CD4-positive, alpha-beta T cell treated with Interleukin-6 for 4 hours (primary cell): Measurements from ENCODE around the gene ARID1B.
"Not testable (repeated sequence)": the region's sequence is repeated elsewhere in the genome, so short reads cannot be mapped to it uniquely, and the experiment has no call there.

ENCODE experiments used
- DNase-seq: peaks from one replicate; pipeline ENCODE4 v3.0.0-alpha.2; 2020; ENCODE audit warnings: mixed read lengths

Gene ARID1B

DNA sequence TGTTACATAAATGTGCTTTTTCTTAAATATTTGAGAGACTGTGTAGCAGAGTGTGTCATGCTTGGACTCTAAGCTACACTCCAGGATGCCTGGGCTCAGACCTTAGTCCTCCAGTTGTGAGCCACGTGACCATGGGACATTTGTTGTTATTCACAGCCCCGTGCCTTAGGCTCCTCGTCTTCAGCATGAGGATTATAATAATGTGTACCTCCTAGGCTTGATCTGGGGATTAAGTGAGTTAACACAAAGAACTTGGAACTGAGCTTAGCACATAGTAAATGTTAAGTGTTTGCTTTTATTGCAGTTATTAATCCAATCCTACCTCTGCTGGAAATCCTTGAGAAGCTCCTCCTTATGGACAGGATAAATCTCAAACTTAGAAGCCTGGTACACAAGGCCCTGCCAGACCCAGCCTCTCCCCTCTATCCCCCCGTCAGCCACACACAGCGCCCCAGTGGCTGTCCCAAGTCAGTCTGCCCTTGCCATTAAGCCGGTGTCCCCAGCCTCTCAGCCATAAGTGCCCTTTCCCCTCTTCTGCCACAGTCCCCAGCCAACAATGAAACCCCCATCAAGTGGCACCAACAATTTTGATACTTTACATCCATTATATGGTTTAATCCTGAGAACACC is 368.6 kb downstream of the ARID1B start:
- DNase-seq = no peak

DNA sequence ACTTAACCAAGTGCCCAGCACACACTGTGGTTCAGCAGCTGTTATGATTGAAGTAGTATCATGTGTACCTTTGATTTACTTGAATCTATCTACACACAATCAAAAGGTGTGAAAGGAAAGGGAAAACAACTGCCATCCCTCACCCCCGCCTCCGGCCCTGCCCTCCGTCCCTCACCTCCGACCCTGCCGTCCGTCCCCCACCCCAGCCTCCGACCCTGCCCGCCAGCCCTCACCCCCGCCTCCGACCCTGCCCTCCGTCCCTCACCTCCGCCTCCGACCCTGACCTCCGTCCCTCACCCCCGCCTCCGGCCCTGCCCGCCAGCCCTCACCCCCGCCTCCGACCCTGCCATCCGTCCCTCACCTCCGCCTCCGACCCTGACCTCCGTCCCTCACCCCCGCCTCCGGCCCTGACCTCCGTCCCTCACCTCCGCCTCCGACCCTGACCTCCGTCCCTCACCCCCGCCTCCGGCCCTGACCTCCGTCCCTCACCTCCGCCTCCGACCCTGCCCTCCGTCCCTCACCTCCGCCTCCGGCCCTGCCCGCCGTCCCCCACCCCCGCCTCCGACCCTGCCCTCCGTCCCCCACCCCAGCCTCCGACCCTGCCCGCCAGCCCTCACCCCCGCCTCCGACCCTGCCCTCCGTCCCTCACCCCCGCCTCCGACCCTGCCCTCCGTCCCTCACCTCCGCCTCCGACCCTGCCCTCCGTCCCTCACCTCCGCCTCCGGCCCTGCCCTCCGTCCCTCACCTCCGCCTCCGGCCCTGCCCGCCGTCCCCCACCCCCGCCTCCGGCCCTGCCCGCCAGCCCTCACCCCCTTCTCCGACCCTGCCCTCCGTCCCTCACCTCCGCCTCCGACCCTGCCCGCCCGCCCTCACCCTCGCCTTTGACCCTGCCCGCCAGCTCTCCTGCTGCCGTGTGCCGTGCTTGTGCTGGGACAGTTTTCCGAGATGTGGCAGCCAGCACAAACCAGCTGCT is 370.2 kb downstream of the ARID1B start:
- DNase-seq = not testable (repeated sequence)

DNA sequence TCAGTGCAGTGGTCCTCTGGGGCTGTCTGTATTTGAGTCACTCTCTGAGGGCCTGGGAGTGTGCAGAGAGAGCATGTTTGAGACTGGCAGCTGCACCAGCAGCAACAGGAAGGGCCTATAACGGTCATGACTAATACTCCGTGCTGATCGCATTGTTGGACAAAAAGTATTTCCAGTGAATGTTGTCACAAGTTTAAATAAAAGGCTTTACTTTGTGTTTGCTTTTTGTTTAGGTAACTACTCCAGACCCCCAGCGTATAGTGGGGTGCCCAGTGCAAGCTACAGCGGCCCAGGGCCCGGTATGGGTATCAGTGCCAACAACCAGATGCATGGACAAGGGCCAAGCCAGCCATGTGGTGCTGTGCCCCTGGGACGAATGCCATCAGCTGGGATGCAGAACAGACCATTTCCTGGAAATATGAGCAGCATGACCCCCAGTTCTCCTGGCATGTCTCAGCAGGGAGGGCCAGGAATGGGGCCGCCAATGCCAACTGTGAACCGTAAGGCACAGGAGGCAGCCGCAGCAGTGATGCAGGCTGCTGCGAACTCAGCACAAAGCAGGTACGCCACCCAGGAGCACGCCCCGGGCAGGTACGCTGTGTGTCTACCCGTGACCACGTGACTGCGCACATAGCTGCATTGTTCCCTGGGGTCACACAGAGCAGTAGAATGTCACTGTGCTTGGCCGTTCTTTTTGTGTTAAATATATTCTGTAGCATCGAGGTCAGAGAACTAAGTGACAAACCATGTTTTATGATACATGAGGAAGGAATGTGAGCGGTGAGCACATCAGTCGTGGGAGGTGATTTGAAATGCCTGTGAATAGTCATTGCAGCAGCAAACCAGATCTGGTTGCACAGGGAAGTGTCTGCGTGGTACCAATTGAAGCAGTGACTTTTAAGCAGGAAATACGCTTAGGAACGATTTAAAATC is 371.5 kb downstream of the ARID1B start:
- no peak for DNase-seq

DNA sequence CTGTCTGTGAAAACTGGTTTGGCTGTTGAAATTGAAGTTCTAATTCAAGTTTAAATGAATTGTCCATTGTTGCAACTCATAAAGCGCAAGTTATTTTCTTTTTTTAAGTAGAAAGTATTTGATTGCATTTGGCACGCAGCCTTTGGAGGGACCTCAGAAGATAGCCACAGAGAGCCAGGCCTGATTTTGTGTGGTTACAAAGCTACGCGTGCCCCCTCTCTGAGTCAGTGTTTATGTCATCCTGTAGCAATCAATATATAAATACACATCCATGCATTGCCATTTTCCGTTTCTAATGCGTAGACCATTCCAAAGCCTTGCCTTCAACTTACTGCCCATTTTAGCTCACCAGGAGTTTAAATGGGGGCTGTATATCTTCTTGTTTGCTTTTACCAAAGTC is 372.9 kb downstream of the ARID1B start:
- no peak for DNase-seq

DNA sequence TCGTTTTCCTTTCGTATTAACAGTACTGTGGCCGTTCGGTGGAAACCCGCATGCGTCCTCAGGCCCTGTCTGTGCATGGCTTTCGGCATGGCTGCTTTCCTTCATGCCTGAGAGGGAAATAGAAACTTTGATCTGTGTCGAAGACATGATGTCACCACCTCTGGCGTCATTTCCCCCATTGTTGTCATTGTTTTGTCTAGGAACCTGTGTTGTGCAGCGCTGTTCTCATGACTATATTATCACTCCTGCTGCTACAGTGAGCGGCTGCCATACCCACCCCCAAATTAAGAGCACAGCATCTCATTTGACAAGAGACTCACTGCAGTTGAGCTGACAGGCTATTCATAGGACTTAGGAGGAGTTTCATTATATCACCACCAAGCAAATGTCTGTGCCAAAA is 373.9 kb downstream of the ARID1B start:
- DNase-seq = no peak

DNA sequence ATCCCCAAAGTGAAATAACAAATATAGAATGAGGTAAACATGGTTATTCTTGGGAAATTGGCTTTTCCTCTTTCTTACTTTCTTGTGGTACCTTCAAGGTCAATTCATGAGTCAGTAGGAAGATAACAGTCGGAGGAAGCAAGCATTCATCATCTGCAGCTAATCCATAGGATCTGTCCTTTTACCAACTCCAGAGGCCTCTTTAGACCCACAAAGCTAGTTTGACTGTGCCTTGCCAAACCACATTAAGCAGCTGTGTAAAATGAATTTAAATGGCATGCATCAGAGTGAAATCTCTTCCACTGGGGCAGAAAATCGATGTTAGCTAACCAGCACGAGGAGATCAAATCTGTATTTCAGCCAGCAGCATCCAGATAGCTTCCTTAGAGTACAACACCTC is 374.8 kb downstream of the ARID1B start:
- no peak for DNase-seq

DNA sequence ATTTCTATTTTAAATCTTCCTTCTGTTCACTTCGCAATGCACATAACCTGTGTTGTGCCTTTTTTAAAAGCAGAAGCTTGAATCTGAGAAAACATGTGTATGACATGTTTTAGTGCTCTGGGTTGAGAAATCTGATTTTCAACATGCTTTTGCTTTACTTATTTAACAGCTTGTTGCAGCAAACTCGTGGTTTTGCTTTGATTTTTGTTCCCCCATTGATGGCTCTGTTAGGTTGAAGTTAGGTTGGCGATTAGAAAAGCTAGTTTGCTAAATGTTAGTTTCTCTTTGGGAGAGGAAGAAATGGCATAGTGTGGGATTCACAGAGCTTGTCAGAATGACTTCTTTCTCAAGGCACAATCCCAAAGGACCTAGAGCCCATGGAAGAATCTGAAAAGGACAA is 375.4 kb downstream of the ARID1B start:
- no peak for DNase-seq

DNA sequence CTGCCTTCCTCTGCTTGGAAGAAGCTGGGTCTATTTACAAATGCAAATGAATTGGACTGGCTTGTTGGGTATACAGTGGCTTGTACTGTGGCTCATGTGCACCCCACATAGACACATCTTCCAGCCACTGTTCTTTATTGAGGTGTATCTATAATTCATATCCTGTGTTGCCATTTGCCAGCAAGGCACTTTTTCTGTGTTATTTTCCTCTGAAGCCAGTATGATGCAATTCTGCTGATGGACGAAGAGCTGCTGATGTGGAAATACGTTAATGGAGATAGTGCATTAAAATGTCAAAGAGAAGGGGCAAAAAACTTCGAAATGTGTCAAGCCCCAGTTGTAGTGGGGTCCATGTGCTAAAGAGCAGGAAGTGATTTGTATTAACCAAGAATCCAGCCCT is 378.6 kb downstream of the ARID1B start:
- DNase-seq = no peak

DNA sequence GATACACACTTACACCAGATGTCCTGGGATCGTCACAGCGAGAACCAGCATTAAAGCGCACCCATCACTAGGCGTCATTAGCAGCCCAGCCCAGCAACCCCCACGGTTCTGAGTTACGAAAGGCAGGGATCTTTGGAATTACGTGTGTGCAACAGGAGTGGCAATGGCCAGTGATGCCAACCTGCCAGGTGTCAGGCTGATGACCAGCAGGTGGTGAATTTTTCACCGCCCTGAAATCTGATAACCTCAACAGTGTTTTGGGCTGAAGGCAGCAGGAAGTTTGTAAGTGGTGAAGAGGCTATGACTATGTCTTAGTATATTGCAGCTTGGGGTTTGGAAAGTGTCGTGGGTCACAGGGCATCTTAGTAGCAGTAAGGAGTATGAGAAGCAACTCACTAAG is 380.1 kb downstream of the ARID1B start:
- DNase-seq = no peak

DNA sequence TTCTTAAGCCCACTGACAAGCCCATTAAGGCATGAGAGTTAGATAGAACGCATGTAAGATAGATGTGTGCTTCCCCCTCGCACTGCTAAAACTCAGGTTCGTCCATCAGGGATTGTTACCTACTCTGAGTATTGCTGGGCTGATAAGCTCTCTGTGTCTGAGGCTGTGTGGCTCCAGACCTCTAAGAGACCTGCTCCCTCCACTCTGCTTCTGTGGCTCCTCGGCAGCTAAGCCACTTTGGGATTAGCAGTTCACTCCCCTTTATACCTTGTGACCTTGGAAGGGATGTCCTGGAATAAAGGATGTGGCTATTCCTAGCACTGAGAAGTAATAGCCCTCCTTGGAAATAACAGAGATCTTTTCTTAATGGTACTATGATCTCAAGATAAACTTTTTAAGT is 381.3 kb downstream of the ARID1B start:
- DNase-seq = no peak

DNA sequence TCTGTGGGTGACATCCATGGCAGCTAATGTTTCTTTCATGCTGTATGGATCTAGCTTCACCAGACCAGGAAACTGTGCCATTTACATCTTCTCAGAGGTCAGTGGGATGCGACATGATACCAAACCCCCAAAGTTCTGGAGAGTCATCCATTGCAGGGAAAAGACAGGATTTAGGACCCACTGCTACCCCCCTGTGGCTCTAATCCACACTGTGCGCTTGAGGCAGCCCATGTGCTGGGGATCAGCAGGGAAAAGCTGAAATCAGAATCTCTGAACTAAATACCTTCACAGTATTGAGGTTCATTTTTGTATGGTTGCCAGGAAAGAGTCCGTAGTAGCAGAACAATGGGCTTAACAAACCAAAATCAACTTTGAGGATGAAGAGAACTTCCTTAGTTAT is 381.7 kb downstream of the ARID1B start:
- DNase-seq = no peak

DNA sequence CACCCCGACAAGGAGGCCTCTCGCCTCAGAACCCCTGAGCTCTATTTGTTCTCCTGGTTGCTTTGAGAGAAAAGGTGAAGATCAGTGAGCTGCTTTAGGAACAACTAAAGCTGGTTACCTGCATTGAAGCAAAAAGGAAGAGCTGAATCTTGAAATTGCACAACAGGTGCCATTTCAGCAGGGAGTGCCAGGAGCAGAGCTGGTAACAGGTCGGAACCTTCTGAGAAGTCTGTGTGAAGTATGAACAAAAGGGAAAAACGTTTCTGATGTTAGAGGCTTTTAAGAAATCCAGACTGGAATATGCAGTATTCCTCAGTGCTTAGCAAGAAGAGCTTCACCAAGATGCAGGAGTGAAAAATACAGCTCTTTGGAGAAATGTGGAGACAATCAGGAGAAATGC is 382.2 kb downstream of the ARID1B start:
- no peak for DNase-seq

DNA sequence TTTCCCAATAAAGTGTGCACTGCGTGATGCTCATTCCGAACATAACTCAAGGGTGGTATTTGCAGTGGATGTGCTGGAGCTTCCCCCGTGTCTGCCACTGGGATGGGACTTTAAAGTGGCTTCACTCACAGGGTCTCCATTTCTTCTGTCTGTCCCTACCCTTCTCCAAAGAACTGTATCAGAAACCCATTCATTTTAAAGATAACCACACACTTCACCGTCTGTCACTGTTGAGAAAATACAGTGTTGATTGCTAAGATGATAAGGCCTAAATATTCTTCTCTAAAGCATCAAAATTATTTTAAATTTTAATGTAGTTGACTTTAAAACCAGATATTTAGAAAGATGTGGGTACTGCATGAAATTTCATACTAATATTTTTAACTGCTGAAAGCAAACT is 384.7 kb downstream of the ARID1B start:
- DNase-seq = no peak

DNA sequence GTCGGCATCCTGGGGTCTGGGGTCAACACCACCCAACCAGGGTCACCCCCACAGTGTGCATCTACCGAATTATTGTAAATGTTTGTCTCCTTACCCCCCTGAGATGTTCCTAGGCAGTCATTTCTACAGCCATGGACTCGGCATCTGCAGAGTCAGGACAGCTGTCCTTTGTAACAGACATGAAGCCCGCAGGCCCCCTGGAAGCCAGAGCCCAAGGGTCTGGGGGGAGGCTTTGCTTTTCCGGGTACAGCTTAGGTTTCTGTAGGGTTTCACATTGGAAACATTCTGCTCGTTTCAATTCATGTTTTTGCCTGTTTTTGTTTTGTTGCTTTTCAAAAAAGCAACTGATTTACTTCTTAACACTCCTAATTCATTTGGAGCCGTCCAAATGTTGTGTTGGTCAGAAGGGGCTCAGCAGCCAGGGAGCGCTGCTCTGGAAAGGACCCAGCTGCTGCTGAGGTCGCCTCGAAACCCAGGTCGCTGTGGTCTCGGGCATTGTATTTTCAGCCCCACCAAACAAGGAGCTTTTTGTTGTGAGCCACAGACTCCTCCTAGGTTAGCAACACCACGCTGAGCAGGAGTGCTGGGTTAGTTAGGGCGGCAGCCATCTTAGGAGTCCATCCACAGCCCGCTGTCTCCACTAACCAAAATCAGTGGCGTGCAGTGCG is 385.7 kb downstream of the ARID1B start:
- DNase-seq = no peak

DNA sequence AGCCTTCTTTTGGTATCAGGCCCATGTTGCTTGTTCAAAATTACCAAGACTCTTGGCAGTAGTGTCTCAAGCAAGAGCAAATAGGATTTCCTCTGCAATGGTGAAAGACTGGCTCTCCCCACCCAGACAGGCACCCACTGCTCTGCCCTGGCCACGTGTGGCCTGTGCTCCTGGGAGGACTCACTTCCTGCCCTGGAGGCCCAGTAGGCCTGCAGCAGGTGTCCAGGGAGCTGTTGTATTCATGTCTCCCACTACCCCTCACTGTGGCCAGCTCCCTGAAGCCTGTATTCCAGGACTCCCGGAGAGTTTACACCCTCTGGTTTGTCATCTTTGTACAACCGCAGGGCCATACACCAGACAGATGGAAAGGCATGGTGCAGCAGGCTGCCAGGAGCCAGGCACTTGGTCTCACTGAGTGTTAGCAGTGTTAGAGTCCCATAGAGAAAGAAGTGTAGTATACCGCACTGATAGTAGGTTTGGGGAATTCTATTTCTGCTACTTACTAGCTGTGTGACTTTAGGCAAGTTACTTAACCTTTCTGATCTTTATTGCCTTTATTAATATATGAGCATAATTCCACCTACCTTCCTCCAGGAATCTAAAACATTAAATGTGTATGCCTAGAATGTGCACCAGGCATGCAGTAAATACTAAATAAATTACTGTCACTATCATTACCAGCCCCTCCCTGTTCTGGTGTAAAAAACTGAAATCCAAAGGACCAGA is 386.4 kb downstream of the ARID1B start:
- no peak for DNase-seq

DNA sequence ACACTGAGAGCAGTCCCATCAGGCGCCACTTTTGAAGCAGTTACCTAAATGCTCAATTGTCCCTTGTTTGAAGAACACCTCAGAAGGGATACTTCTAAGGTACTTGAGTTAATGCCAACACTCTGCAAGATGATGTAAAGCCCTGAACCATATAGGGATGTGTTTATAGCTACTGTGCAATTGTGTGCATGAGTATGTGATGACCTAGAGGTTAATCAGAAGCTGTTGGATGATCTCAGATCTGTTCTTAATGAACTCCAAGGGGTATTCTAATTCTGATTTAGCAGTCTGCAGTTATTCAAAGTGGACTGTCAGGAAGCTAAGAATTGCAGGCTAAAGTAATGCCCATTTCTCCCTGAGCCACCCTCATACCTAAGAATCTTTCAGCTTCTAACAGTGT is 387.8 kb downstream of the ARID1B start:
- DNase-seq = no peak

DNA sequence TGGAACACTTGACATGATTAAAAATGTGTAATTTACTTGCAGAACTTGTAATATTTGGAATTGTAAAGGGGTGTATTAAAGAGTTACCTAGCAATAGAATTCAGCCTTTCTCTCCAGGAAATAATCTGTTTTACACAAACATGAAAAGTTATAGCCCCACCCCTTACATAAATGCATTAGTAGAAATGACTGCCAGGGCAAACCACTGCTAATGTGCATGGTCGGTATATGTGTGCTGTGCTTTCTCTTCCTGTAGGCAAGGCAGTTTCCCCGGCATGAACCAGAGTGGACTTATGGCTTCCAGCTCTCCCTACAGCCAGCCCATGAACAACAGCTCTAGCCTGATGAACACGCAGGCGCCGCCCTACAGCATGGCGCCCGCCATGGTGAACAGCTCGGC is 389.6 kb downstream of the ARID1B start:
- no peak for DNase-seq

DNA sequence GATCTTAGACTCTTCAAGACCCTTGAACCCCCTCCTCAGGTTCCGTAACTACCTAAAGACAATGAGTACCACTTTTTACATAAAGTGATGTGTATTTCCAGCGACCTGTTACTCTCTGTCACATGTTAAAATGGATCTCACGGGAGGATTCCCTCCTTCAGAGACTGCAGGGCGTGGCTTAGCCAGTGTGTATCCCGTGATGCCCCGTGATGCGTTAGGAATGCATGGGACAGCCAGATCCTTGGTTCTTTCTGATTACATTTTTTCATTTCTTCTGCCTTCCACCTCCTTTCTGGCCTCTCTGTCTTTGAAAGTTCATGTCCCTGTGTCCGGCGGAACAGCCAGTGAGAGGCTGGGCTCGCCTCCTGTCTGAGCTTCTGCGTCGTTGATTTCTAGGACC is 390.7 kb downstream of the ARID1B start:
- DNase-seq = no peak

DNA sequence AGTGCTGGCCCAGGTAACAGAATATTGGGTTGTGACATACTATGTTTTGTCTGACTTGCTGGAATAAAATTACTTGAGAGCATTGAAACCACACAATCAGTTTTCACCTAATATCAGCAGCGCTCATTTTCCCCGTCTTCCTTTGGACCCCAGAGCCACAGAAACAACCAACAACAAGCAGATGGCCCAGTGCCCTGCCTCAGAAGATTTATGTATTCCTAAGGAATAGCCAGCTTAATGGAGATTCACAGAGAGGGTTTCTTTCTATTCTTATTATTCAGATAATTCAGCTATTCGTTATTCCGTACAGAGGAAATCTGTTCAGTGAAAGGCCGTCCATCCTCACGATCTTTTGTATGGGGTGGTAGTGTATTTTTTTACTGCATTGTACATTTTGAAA is 391.3 kb downstream of the ARID1B start:
- no peak for DNase-seq

DNA sequence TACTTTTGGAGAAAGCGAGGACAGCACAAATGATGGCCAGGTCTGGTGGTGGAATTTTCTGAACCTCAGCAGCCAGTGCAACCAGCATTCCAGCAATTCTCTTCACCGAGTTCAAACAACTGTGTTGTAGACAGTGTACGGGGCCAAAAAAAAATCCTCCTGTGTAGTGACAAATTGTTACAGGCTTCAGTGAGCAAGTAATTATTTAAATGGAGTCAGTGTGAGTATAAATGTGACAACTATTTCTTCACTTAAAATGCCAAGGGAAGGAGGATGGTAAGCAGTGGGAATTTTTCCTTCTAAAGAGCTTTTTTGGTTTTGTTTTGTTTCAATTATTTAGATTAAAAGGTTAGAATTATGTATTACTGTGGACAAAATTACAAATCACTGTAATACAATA is 392.0 kb downstream of the ARID1B start:
- no peak for DNase-seq

DNA sequence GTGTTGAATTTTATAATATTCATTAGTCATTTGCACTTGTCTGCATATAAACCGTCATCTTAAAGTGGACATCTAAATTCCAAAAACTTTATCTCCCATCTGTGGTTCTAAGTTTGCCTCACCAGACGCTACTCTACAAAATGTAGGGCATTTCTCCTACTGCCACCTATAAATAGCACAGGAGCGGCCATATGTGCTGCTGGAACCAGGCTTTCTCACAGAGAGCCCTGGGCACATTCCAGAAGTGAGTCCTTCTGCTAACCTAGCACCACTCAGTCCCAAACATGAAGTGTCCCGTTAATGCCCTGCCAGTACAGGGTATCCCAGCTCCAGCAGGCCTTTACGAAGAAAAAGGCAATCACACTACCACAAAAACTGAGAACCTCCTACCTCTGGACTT is 392.5 kb downstream of the ARID1B start:
- no peak for DNase-seq

DNA sequence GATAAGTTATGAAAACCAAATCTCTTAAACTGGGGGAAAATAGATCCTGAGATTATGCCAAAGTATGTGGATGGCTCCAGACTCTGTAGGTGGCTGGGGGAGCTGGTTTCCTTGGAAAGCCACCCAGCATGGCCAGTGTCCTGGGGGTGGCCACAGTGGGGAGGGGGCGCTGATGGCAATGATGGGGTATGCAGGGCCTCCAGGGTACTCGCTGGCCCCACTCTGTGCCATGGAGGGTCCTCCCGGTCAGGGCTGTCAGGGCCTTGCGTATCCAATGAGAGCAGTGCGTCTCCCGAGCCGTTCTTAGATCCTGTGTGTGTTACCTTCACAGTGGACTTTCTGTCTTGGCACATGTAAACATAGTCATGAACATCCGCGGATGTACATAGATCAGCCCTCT is 393.4 kb downstream of the ARID1B start:
- no peak for DNase-seq
